Measurements from ENCODE around the gene MDFI. TPM values are rescaled to one million over a fixed set of nuclear protein-coding genes. Genes with fewer than 3 reads are reported as not detected.

Gene MDFI
- polyA plus RNA-seq, 1 donor: 22.1 TPM

- Histone ChIP-seq H3K36me3 (ENCODE audit: control insufficient read depth, insufficient read depth, low read length) (no peaks in the 10 kb centered on the region), H3K9me3 (ENCODE audit: control insufficient read depth, low read depth, low read length) (no peaks in the 10 kb centered on the region), H3K4me3 (ENCODE audit: low read length) (no peak overlapping the region), H3K27me3 (ENCODE audit: control insufficient read depth, insufficient read depth, low read length) (peaks cover 18% of the 10 kb centered on the region), H3K27ac (ENCODE audit: low read length) (no peak overlapping the region), H3K4me1 (ENCODE audit: control insufficient read depth, insufficient read depth, low read length) (no peaks in the 10 kb centered on the region)
- no peak for DNase-seq
- WGBS (ENCODE audit: insufficient coverage, low lambda C conversion rate): no CpG with 5 or more reads among the region's 6 CpGs
Observed at GRCh38 chr6:41630069-41630468, 8.2 kb upstream of the MDFI start.

GRCh38 chr6:41630946-41631345 is 7.3 kb upstream of the MDFI start:
- Histone ChIP-seq H3K27ac (ENCODE audit: low read length) (no peak overlapping the region), H3K4me1 (ENCODE audit: control insufficient read depth, insufficient read depth, low read length) (no peaks in the 10 kb centered on the region), H3K27me3 (ENCODE audit: control insufficient read depth, insufficient read depth, low read length) (peaks cover 19% of the 10 kb centered on the region), H3K4me3 (ENCODE audit: low read length) (no peak overlapping the region), H3K9me3 (ENCODE audit: control insufficient read depth, low read depth, low read length) (no peaks in the 10 kb centered on the region), H3K36me3 (ENCODE audit: control insufficient read depth, insufficient read depth, low read length) (no peaks in the 10 kb centered on the region)
- no peak for DNase-seq
- no CpG with 5 or more reads among the region's 8 CpGs for WGBS (ENCODE audit: insufficient coverage, low lambda C conversion rate)

GRCh38 chr6:41633056-41633634 is 5.1 kb upstream of the MDFI start:
- Histone ChIP-seq H3K4me1 (ENCODE audit: control insufficient read depth, insufficient read depth, low read length) (peaks cover 11% of the 10 kb centered on the region), H3K27ac (ENCODE audit: low read length) (no peak overlapping the region), H3K4me3 (ENCODE audit: low read length) (no peak overlapping the region), H3K9me3 (ENCODE audit: control insufficient read depth, low read depth, low read length) (no peaks in the 10 kb centered on the region), H3K36me3 (ENCODE audit: control insufficient read depth, insufficient read depth, low read length) (no peaks in the 10 kb centered on the region), H3K27me3 (ENCODE audit: control insufficient read depth, insufficient read depth, low read length) (peaks cover 41% of the 10 kb centered on the region)
- WGBS (ENCODE audit: insufficient coverage, low lambda C conversion rate): 40% methylated on average over 1 of the region's 2 CpGs
- no peak for DNase-seq

- Histone ChIP-seq H3K27me3 (ENCODE audit: control insufficient read depth, insufficient read depth, low read length) (peaks cover 53% of the 10 kb centered on the region), H3K36me3 (ENCODE audit: control insufficient read depth, insufficient read depth, low read length) (no peaks in the 10 kb centered on the region), H3K9me3 (ENCODE audit: control insufficient read depth, low read depth, low read length) (no peaks in the 10 kb centered on the region), H3K4me3 (ENCODE audit: low read length) (no peak overlapping the region), H3K27ac (ENCODE audit: low read length) (no peak overlapping the region), H3K4me1 (ENCODE audit: control insufficient read depth, insufficient read depth, low read length) (peaks cover 13% of the 10 kb centered on the region)
- WGBS (ENCODE audit: insufficient coverage, low lambda C conversion rate): no CpG with 5 or more reads among the region's 4 CpGs
- DNase-seq: peak; percentile 30 to 40
Observed at GRCh38 chr6:41634657-41635056, 3.6 kb upstream of the MDFI start.

- 67% methylated on average over 1 of the region's 6 CpGs for WGBS (ENCODE audit: insufficient coverage, low lambda C conversion rate)
- no peaks in the 10 kb centered on the region for H3K9me3 ChIP-seq (ENCODE audit: control insufficient read depth, low read depth, low read length)
- no peak overlapping the region for H3K4me3 ChIP-seq (ENCODE audit: low read length)
- H3K36me3 ChIP-seq (ENCODE audit: control insufficient read depth, insufficient read depth, low read length): no peaks in the 10 kb centered on the region
- H3K27me3 ChIP-seq (ENCODE audit: control insufficient read depth, insufficient read depth, low read length): peaks cover 60% of the 10 kb centered on the region
- DNase-seq: no peak
- peaks cover 13% of the 10 kb centered on the region for H3K4me1 ChIP-seq (ENCODE audit: control insufficient read depth, insufficient read depth, low read length)
- no peak overlapping the region for H3K27ac ChIP-seq (ENCODE audit: low read length)
Observed at GRCh38 chr6:41635365-41635764, 2.9 kb upstream of the MDFI start.

GRCh38 chr6:41636833-41637193 is 1.5 kb upstream of the MDFI start:
- H3K27ac ChIP-seq (ENCODE audit: low read length): no peak overlapping the region
- peak; percentile 67 to 77 for DNase-seq
- no peak overlapping the region for H3K4me3 ChIP-seq (ENCODE audit: low read length)
- no peaks in the 10 kb centered on the region for H3K9me3 ChIP-seq (ENCODE audit: control insufficient read depth, low read depth, low read length)
- H3K4me1 ChIP-seq (ENCODE audit: control insufficient read depth, insufficient read depth, low read length): peaks cover 13% of the 10 kb centered on the region
- H3K27me3 ChIP-seq (ENCODE audit: control insufficient read depth, insufficient read depth, low read length): peaks cover 61% of the 10 kb centered on the region
- H3K36me3 ChIP-seq (ENCODE audit: control insufficient read depth, insufficient read depth, low read length): peaks cover 3% of the 10 kb centered on the region
- no CpG with 5 or more reads among the region's 31 CpGs for WGBS (ENCODE audit: insufficient coverage, low lambda C conversion rate)

- Histone ChIP-seq H3K27ac (ENCODE audit: low read length) (peak overlapping the region; percentile 54), H3K36me3 (ENCODE audit: control insufficient read depth, insufficient read depth, low read length) (peaks cover 3% of the 10 kb centered on the region), H3K9me3 (ENCODE audit: control insufficient read depth, low read depth, low read length) (no peaks in the 10 kb centered on the region), H3K4me3 (ENCODE audit: low read length) (peak overlapping the region; percentile 40), H3K27me3 (ENCODE audit: control insufficient read depth, insufficient read depth, low read length) (peaks cover 61% of the 10 kb centered on the region), H3K4me1 (ENCODE audit: control insufficient read depth, insufficient read depth, low read length) (peaks cover 13% of the 10 kb centered on the region)
- peak in 1 of 2 donors; percentile 19 for DNase-seq
- no CpG with 5 or more reads among the region's 54 CpGs for WGBS (ENCODE audit: insufficient coverage, low lambda C conversion rate)
Observed at GRCh38 chr6:41637194-41638001, 870 bp upstream of the MDFI start.

GRCh38 chr6:41638935-41639808 is 904 bp downstream of the MDFI start:
- H3K27ac ChIP-seq (ENCODE audit: low read length): peak overlapping the region; percentile 74
- peak; percentile 58 to 60 for DNase-seq
- H3K4me1 ChIP-seq (ENCODE audit: control insufficient read depth, insufficient read depth, low read length): peaks cover 13% of the 10 kb centered on the region
- 0% methylated on average over 2 of the region's 40 CpGs for WGBS (ENCODE audit: insufficient coverage, low lambda C conversion rate)
- H3K9me3 ChIP-seq (ENCODE audit: control insufficient read depth, low read depth, low read length): no peaks in the 10 kb centered on the region
- H3K4me3 ChIP-seq (ENCODE audit: low read length): peak overlapping the region; percentile 46
- peaks cover 59% of the 10 kb centered on the region for H3K27me3 ChIP-seq (ENCODE audit: control insufficient read depth, insufficient read depth, low read length)
- H3K36me3 ChIP-seq (ENCODE audit: control insufficient read depth, insufficient read depth, low read length): peaks cover 3% of the 10 kb centered on the region

GRCh38 chr6:41639809-41640371 is 1.6 kb downstream of the MDFI start:
- H3K4me3 ChIP-seq (ENCODE audit: low read length): peak overlapping the region; percentile 46
- no peaks in the 10 kb centered on the region for H3K9me3 ChIP-seq (ENCODE audit: control insufficient read depth, low read depth, low read length)
- peak overlapping the region; percentile 74 for H3K27ac ChIP-seq (ENCODE audit: low read length)
- DNase-seq: peak; percentile 37 to 55
- peaks cover 3% of the 10 kb centered on the region for H3K36me3 ChIP-seq (ENCODE audit: control insufficient read depth, insufficient read depth, low read length)
- peaks cover 53% of the 10 kb centered on the region for H3K27me3 ChIP-seq (ENCODE audit: control insufficient read depth, insufficient read depth, low read length)
- WGBS (ENCODE audit: insufficient coverage, low lambda C conversion rate): 67% methylated on average over 1 of the region's 8 CpGs
- peaks cover 13% of the 10 kb centered on the region for H3K4me1 ChIP-seq (ENCODE audit: control insufficient read depth, insufficient read depth, low read length)

- peaks cover 3% of the 10 kb centered on the region for H3K36me3 ChIP-seq (ENCODE audit: control insufficient read depth, insufficient read depth, low read length)
- peaks cover 13% of the 10 kb centered on the region for H3K4me1 ChIP-seq (ENCODE audit: control insufficient read depth, insufficient read depth, low read length)
- no peak overlapping the region for H3K4me3 ChIP-seq (ENCODE audit: low read length)
- H3K27me3 ChIP-seq (ENCODE audit: control insufficient read depth, insufficient read depth, low read length): peaks cover 55% of the 10 kb centered on the region
- no peak for DNase-seq
- no CpG with 5 or more reads among the region's 7 CpGs for WGBS (ENCODE audit: insufficient coverage, low lambda C conversion rate)
- H3K9me3 ChIP-seq (ENCODE audit: control insufficient read depth, low read depth, low read length): no peaks in the 10 kb centered on the region
- H3K27ac ChIP-seq (ENCODE audit: low read length): peak overlapping the region; percentile 74
Observed at GRCh38 chr6:41640426-41640825, 2.2 kb downstream of the MDFI start.

Data from large intestine (tissue), 3 donors.